K562 (cell line): ENCODE measurements around the gene TVP23A. TPM values are rescaled to one million over a fixed set of nuclear protein-coding genes. Genes with fewer than 3 reads are reported as not detected.

Source experiments
- ATAC-seq: fragments of 200-7000 bp; cut with Tn5 transposase; 3 replicates; pipeline ENCODE4 v1.9.1; 2020; ENCODE audit warnings: moderate library complexity
- BruUV-seq: library from RNA; stranded (reverse); fragments of 400-500 nt; replicated peaks from 2 replicates; lab custom pipeline; 2021; lab: Mats Ljungman, UMichigan
- CTCF ChIA-PET: fragments of 300-600 bp; formaldehyde crosslinking; extraction: SDS; loops from one replicate; lab custom pipeline; 2021; ENCODE audit warnings: low intra/inter-chr PET ratio; lab: Yijun Ruan, JAX
- POLR2A ChIA-PET: fragments of 300-600, 350-650 bp; sonication (Branson Sonifier 250); formaldehyde crosslinking; extraction: SDS; loops from one replicate; lab custom pipeline; 2021; ENCODE audit warnings: antibody characterized with exemption, inconsistent platforms; lab: Yijun Ruan, JAX
- DNase-seq, 4 experiments: peaks; one replicate each; pipeline versions ENCODE4 v3.0.0 to v3.0.0-alpha.2; 2011 to 2018; ENCODE audit warnings: low spot score in 3 of 4, mixed read lengths in 3 of 4; ENCODE audit errors: extremely low read depth in 1 of 4
- FAIRE-seq: peaks from 2 replicates; lab custom pipeline; 2011; peaks lifted over from hg19 to GRCh38; lab: Jason Lieb, UNC
- H2AFZ ChIP-seq: 2 replicates; pipeline ENCODE4 v1.6.0; 2011; ENCODE audit warnings: low read depth, low read length, control low read depth, inconsistent platforms
- H3K27ac ChIP-seq: fragments of 200-600 bp; 3 replicates; pipeline ENCODE4 v1.8.0; 2011; ENCODE audit warnings: low read depth, mild to moderate bottlenecking, control low read depth, inconsistent platforms, low read length, moderate library complexity, mixed read lengths; ENCODE audit errors: extremely low read depth
- H3K27me3 ChIP-seq, 2 experiments: fragments of 300-600 bp in 1 of 2; 2 replicates in 1 of 2; 3 replicates in 1 of 2; pipeline versions ENCODE4 v1.6.0 to v1.8.0; 2011; ENCODE audit warnings: inconsistent platforms in 2 of 2, low read length in 2 of 2, mild to moderate bottlenecking in 1 of 2, mixed read lengths in 1 of 2, moderate library complexity in 1 of 2; ENCODE audit not compliant: control insufficient read depth in 2 of 2, insufficient read depth in 2 of 2
- H3K36me3 ChIP-seq: fragments of 300-600 bp; 3 replicates; pipeline ENCODE4 v1.8.0; 2011; ENCODE audit warnings: mild to moderate bottlenecking, low read length, inconsistent platforms; ENCODE audit not compliant: control insufficient read depth, insufficient read depth
- H3K4me1 ChIP-seq, 2 experiments: fragments of 200-600 bp in 1 of 2; replicated peaks in 1 of 2; 2 replicates in 1 of 2; 3 replicates in 1 of 2; pipeline versions ENCODE4 v1.5.1 to v1.8.0; 2011; ENCODE audit warnings: inconsistent platforms in 2 of 2, low read length in 2 of 2, mild to moderate bottlenecking in 1 of 2, mixed read lengths in 1 of 2, moderate library complexity in 1 of 2; ENCODE audit not compliant: control insufficient read depth in 2 of 2, insufficient read depth in 2 of 2
- H3K4me2 ChIP-seq: 2 replicates; pipeline ENCODE4 v1.6.1; 2011; ENCODE audit warnings: low read length, control low read depth, inconsistent platforms, mixed read lengths; ENCODE audit not compliant: insufficient read depth
- H3K4me3 ChIP-seq: fragments of 200-600 bp; sonication (generic), shearing (Covaris generic); 2 replicates; pipeline ENCODE4 v1.5.1; 2016; ENCODE audit warnings: control low read depth, inconsistent platforms
- H3K79me2 ChIP-seq: fragments of 200-600 bp; 3 replicates; pipeline ENCODE4 v1.8.0; 2011; ENCODE audit warnings: low read length, inconsistent platforms; ENCODE audit not compliant: control insufficient read depth, insufficient read depth
- H3K9ac ChIP-seq, 2 experiments: 2 replicates each; pipeline versions ENCODE4 v1.6.0 to v1.6.1; 2011; ENCODE audit warnings: low read depth in 2 of 2, low read length in 2 of 2, control low read depth in 1 of 2, inconsistent platforms in 1 of 2, mild to moderate bottlenecking in 1 of 2, mixed read lengths in 1 of 2; ENCODE audit not compliant: insufficient read depth in 1 of 2
- H3K9me1 ChIP-seq: one replicate; pipeline ENCODE4 v1.6.0; 2011; ENCODE audit warnings: inconsistent platforms, mild to moderate bottlenecking, low read length, moderate library complexity; ENCODE audit not compliant: control insufficient read depth, insufficient read depth
- H3K9me3 ChIP-seq: replicated peaks from 2 replicates; pipeline ENCODE4 v1.5.1; 2011; ENCODE audit warnings: low read depth, low read length, inconsistent platforms; ENCODE audit not compliant: control insufficient read depth, insufficient read depth
- H4K20me1 ChIP-seq: replicated peaks from 2 replicates; pipeline ENCODE4 v1.6.1; 2011; ENCODE audit warnings: low read length, inconsistent platforms, mixed read lengths; ENCODE audit not compliant: control insufficient read depth, insufficient read depth
- ASH1L ChIP-seq: fragments of 450-650 bp; IDR thresholded peaks from 2 replicates; pipeline ENCODE4 v1.6.1; 2018; ENCODE audit warnings: borderline replicate concordance, mild to moderate bottlenecking, low read depth; ENCODE audit not compliant: partially characterized antibody
- ETS2 ChIP-seq: IDR thresholded peaks from 2 replicates; pipeline ENCODE4 v1.6.1; 2016; ENCODE audit warnings: borderline replicate concordance, missing genetic modification characterization, mild to moderate bottlenecking, moderate library complexity, missing compliant biosample characterization; ENCODE audit not compliant: poor library complexity, severe bottlenecking
- NCOR1 ChIP-seq: fragments of 450-650 bp; IDR thresholded peaks from 2 replicates; pipeline ENCODE4 v1.6.1; 2016; ENCODE audit warnings: mild to moderate bottlenecking, moderate library complexity
- SIRT6 ChIP-seq: IDR thresholded peaks from one replicate; pipeline ENCODE4 v1.6.1; 2012; ENCODE audit warnings: low read depth, mild to moderate bottlenecking, control low read depth, inconsistent platforms, low read length, moderate library complexity
- TEAD4 ChIP-seq, 2 experiments: sonication (generic) in 1 of 2; formaldehyde crosslinking in 1 of 2; IDR thresholded peaks; 2 replicates each; pipeline versions ENCODE4 v1.6.1 to v1.8.0; 2012 to 2022; ENCODE audit warnings: borderline replicate concordance in 1 of 2, inconsistent platforms in 1 of 2, low read length in 1 of 2, mild to moderate bottlenecking in 1 of 2, missing genetic modification reagents in 1 of 2
- ZNF253 ChIP-seq: fragments of 250-450 bp; sonication (Bioruptor Pico); conservative IDR thresholded peaks from 2 replicates; pipeline ENCODE4 v1.6.1; 2021; ENCODE audit warnings: mild to moderate bottlenecking
- ZNF407 ChIP-seq: fragments of 450-650 bp; IDR thresholded peaks from 2 replicates; pipeline ENCODE4 v1.6.1; 2016; ENCODE audit warnings: low read depth
- WGBS: fragments of 100-300 bp; shearing (Covaris generic); methylation state at CpG from one replicate; pipeline ENCODE4 v1.1.6; 2016; ENCODE audit warnings: low coverage, mixed read lengths; ENCODE audit not compliant: insufficient coverage; ENCODE audit errors: missing lambda C conversion rate; 5-methylcytosine and 5-hydroxymethylcytosine counted together
- in situ Hi-C: fragments of 300-500 bp; cut with MboI; formaldehyde crosslinking; loops from 4 replicates; pipeline ENCODE4 v1.15.0; 2018; ENCODE audit warnings: inconsistent platforms, mixed read lengths
- intact Hi-C: fragments of 100-400 bp; cut with micrococcal nuclease; formaldehyde crosslinking; loops from 2 replicates; pipeline ENCODE4 v1.14.2; 2022
- polyA plus RNA-seq, 8 experiments: library from polyadenylated mRNA; depleted of rRNA in 4 of 8; stranded (reverse) in 5 of 8; unstranded in 3 of 8; fragments of >200 nt; fragmentation: Nextera tagmentation in 2 of 8; fragmentation: Illumina TruSeq in 1 of 8; extraction: Ambion mirVana in 2 of 8; extraction: Trizol in 1 of 8; gene quantifications; 2 replicates each; pipeline versions ENCODE4 v1.2.1 to v1.2.3, GENCODE V29; 2011 to 2014; ENCODE audit warnings: inconsistent platforms in 1 of 8, missing spikeins in 1 of 8
- total RNA-seq, 7 experiments: library from RNA; depleted of rRNA in 6 of 7; stranded (reverse); fragments of >200 nt in 6 of 7; fragmentation: Illumina TruSeq in 2 of 7; extraction: Trizol in 2 of 7; gene quantifications; 2 replicates each; pipeline versions ENCODE4 v1.2.1 to v1.2.3, GENCODE V29; 2011 to 2021; ENCODE audit warnings: low replicate concordance in 1 of 7
- TF ChIP-seq, protein P1 (sequence below): fragments of 450-650 bp; formaldehyde crosslinking; IDR thresholded peaks from 2 replicates; pipeline ENCODE4 v1.4.0; 2020; ENCODE audit warnings: mild to moderate bottlenecking, mixed read lengths

The TVP23A gene
- total and polyA plus RNA-seq, 9 of the 15 experiments (the other 6 are each of a cell fraction or from before 2014, with no cell fraction given) = 0.04 to 0.77 (median 0.10) TPM; not detected in 3

DNA sequence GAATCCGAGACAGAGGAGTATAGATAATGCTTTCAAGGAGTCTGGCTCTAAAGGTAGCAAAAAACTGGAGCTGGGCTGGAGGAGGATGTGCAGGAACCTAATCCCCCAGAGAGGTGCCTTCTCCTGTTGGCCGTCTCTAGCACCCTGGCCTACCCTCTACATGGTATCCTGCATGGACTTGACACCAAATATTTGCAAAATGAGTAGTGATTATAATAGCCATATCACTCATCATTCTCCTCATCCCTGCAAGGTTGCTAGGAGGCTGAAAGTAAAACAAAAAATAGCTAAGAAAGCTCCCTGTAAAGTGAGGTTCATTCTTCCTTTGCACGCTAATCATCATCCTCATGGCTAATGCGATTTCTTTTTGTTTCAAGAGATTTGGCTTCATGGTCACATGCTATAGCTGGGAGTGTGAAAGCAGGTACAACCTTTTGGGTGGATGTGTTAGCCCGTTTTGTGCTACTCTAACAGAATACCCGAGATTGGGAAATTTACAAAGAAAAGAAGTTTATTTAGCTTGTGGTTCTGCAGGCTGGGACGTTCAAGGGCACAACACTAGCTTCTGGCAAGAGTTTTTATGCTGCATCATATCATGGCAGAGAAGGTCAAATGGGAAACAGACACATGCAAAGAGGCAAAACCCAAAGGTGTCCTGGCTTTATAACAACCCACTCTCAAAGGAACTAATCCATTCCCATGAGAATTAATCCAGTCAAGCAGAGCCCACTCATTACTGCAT is 31.3 kb upstream of the TVP23A start:
- WGBS = 0% methylated on average over 7 of the region's 7 CpGs
- CTCF ChIA-PET = no interaction called here

More for the DNA sequence above, 31.3 kb upstream of the TVP23A start:
- no peak for FAIRE-seq
- BruUV-seq = no TSS peak
- no peaks in the 10 kb centered on the region for H3K9me3 ChIP-seq
- no peak overlapping the region for H3K4me3 ChIP-seq
- no peak overlapping the region for H3K9ac ChIP-seq
- ATAC-seq = no peak
- H3K4me2 ChIP-seq = no peak overlapping the region
- no peaks in the 10 kb centered on the region for H3K4me1 ChIP-seq
- no peak overlapping the region for H2AFZ ChIP-seq
- intact Hi-C loops = no loop called here
- H3K27me3 ChIP-seq = peaks cover 40% of the 10 kb centered on the region in 2 experiments
- H3K36me3 ChIP-seq = no peaks in the 10 kb centered on the region
- no peak overlapping the region for H3K27ac ChIP-seq
- no peak for TF ChIP-seq TEAD4 (IDR thresholded peaks at IDR 0.05; ENCODE audit: low read length)
- no peak for TF ChIP-seq TEAD4 (CRISPR knock-in tag; IDR thresholded peaks at IDR 0.05; ENCODE audit: borderline replicate concordance)
- TF ChIP-seq ZNF253 (CRISPR knock-in tag) = no peak
- no peak for TF ChIP-seq NCOR1
- TF ChIP-seq, protein P1, sequence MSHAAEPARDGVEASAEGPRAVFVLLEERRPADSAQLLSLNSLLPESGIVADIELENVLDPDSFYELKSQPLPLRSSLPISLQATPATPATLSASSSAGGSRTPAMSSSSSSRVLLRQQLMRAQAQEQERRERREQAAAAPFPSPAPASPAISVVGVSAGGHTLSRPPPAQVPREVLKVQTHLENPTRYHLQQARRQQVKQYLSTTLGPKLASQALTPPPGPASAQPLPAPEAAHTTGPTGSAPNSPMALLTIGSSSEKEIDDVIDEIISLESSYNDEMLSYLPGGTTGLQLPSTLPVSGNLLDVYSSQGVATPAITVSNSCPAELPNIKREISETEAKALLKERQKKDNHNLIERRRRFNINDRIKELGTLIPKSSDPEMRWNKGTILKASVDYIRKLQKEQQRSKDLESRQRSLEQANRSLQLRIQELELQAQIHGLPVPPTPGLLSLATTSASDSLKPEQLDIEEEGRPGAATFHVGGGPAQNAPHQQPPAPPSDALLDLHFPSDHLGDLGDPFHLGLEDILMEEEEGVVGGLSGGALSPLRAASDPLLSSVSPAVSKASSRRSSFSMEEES = no peak
- TF ChIP-seq ASH1L = no peak
- no peak for TF ChIP-seq SIRT6
- no peak for TF ChIP-seq ETS2
- TF ChIP-seq ZNF407 = no peak
- no peak for DNase-seq
- H3K9me1 ChIP-seq = no peaks in the 10 kb centered on the region
- no peaks in the 10 kb centered on the region for H3K79me2 ChIP-seq
- POLR2A ChIA-PET = interaction anchor here (0.6 kb wide), 1 partner anchor 63 kb away, joined by 3 read pairs; no protein-coding TSS in a partner anchor
- in situ Hi-C loops = no loop called here
- no peaks in the 10 kb centered on the region for H4K20me1 ChIP-seq
